B cell (primary cell): ENCODE data around the gene BARX1. TPM values are rescaled to one million over a fixed set of nuclear protein-coding genes. Genes with fewer than 3 reads are reported as not detected.
"Not testable (repeated sequence)": the region's sequence is repeated elsewhere in the genome, so short reads cannot be mapped to it uniquely, and the experiment has no call there.

Experiments
- ATAC-seq: fragments of 200-7000 bp; cut with Tn5 transposase; one replicate; pipeline ENCODE4 v1.10.0; 2021; ENCODE audit warnings: low read depth, mild to moderate bottlenecking, moderate number of reproducible peaks, moderate library complexity
- CTCF ChIA-PET: fragments of 350-600 bp; sonication (Branson Sonifier 250); formaldehyde crosslinking; loops from one replicate; lab custom pipeline; 2021; ENCODE audit warnings: antibody characterized with exemption, inconsistent platforms; lab: Charles Lee
- POLR2A ChIA-PET: fragments of 350-600 bp; sonication (Branson Sonifier 250); formaldehyde crosslinking; loops from one replicate; lab custom pipeline; 2021; ENCODE audit warnings: antibody characterized with exemption; lab: Charles Lee
- DNase-seq: peaks from one replicate; pipeline ENCODE4 v3.0.0; 2013
- H2AFZ ChIP-seq: 2 replicates; pipeline ENCODE4 v1.6.1; 2012; ENCODE audit warnings: mild to moderate bottlenecking, low read depth, low read length; ENCODE audit not compliant: insufficient read depth, poor library complexity, severe bottlenecking
- H3K27ac ChIP-seq, 2 donors: 1 replicate in 1 of 2; 2 replicates in 1 of 2; pipeline ENCODE4 v1.5.1; 2012 to 2013; ENCODE audit warnings: low read length in 2 of 2, mild to moderate bottlenecking in 2 of 2, moderate library complexity in 1 of 2
- H3K27me3 ChIP-seq, 4 experiments: fragments of 200-600 bp in 1 of 4; sonication (generic) in 1 of 4; replicated peaks in 1 of 4; 1 replicate in 2 of 4; 2 replicates in 2 of 4; pipeline versions ENCODE4 v1.6.1 to v1.7.0; 2013 to 2016; ENCODE audit warnings: low read length in 3 of 4, mild to moderate bottlenecking in 2 of 4, mixed read lengths in 1 of 4, moderate library complexity in 1 of 4; ENCODE audit not compliant: insufficient read depth in 4 of 4, control insufficient read depth in 3 of 4; ENCODE audit errors: control extremely low read depth in 1 of 4
- H3K36me3 ChIP-seq, 2 experiments: replicated peaks in 1 of 2; 1 replicate in 1 of 2; 2 replicates in 1 of 2; pipeline versions ENCODE4 v1.6.1 to v1.7.1; 2013; ENCODE audit warnings: low read length in 1 of 2; ENCODE audit not compliant: insufficient read depth in 2 of 2, control insufficient read depth in 1 of 2; ENCODE audit errors: control extremely low read depth in 1 of 2, extremely low read depth in 1 of 2
- H3K4me1 ChIP-seq, 2 donors: fragments of 200-600 bp in 1 of 2; sonication (generic) in 1 of 2; 1 replicate in 1 of 2; 2 replicates in 1 of 2; pipeline versions ENCODE4 v1.5.1 to v1.6.1; 2013 to 2017; ENCODE audit warnings: low read length in 2 of 2; ENCODE audit not compliant: control insufficient read depth in 2 of 2, insufficient read depth in 2 of 2
- H3K4me2 ChIP-seq: replicated peaks from 2 replicates; pipeline ENCODE3; 2012; ENCODE audit warnings: mild to moderate bottlenecking, low read depth, low read length; ENCODE audit not compliant: poor library complexity, severe bottlenecking
- H3K4me3 ChIP-seq, 5 experiments: fragments of 200-600 bp in 1 of 5; sonication (generic) in 1 of 5; 1 replicate in 3 of 5; 2 replicates in 2 of 5; pipeline versions ENCODE4 v1.5.1 to v1.7.0; 2011 to 2016; ENCODE audit warnings: low read length in 4 of 5, mild to moderate bottlenecking in 4 of 5, low read depth in 2 of 5, control low read depth in 1 of 5, moderate library complexity in 1 of 5; ENCODE audit not compliant: insufficient read depth in 1 of 5; ENCODE audit errors: control extremely low read depth in 1 of 5, extremely low read depth in 1 of 5
- H3K79me2 ChIP-seq: fragments of 200-600 bp; sonication (generic); one replicate; pipeline ENCODE4 v1.6.0; 2016; ENCODE audit warnings: low read length; ENCODE audit not compliant: control insufficient read depth, insufficient read depth
- H3K9ac ChIP-seq: fragments of 200-600 bp; sonication (generic); 2 replicates; pipeline ENCODE4 v1.6.1; 2017; ENCODE audit warnings: mild to moderate bottlenecking, low read length, moderate library complexity
- H3K9me3 ChIP-seq, 3 donors: one replicate each; pipeline versions ENCODE4 v1.6.1 to v1.7.1; 2013; ENCODE audit warnings: low read length in 2 of 3; ENCODE audit not compliant: control insufficient read depth in 2 of 3, insufficient read depth in 1 of 3; ENCODE audit errors: control extremely low read depth in 1 of 3
- H4K20me1 ChIP-seq: 2 replicates; pipeline ENCODE4 v1.6.0; 2012; ENCODE audit warnings: mild to moderate bottlenecking, low read length; ENCODE audit not compliant: insufficient read depth, control insufficient read depth, poor library complexity, severe bottlenecking
- H3K27ac Mint-ChIP-seq: one replicate; pipeline ENCODE4 v1.8.0; 2021; ENCODE audit warnings: mixed read lengths
- H3K27me3 Mint-ChIP-seq: one replicate; pipeline ENCODE4 v1.8.0; 2021; ENCODE audit warnings: mixed read lengths
- H3K4me1 Mint-ChIP-seq: one replicate; pipeline ENCODE4 v1.8.0; 2021; ENCODE audit warnings: mixed read lengths
- H3K4me3 Mint-ChIP-seq: one replicate; pipeline ENCODE4 v1.8.0; 2021; ENCODE audit warnings: mixed read lengths
- H3K9me3 Mint-ChIP-seq: one replicate; pipeline ENCODE4 v1.8.0; 2022; ENCODE audit warnings: mixed read lengths; ENCODE audit not compliant: insufficient read depth
- CTCF ChIP-seq: fragments of 200-600 bp; IDR thresholded peaks from one replicate; pipeline ENCODE4 v1.8.0; 2022; ENCODE audit warnings: antibody characterized with exemption, mild to moderate bottlenecking
- EZH2 ChIP-seq: IDR thresholded peaks from 2 replicates; pipeline ENCODE4 v1.6.1; 2012; ENCODE audit warnings: borderline replicate concordance, low read depth, mild to moderate bottlenecking, moderate library complexity, low read length; ENCODE audit not compliant: insufficient read depth, poor library complexity, severe bottlenecking
- WGBS: methylation state at CpG from one replicate; pipeline ENCODE4 v1.1.5; 2013; ENCODE audit warnings: missing lambda C conversion rate; ENCODE audit not compliant: insufficient coverage; 5-methylcytosine and 5-hydroxymethylcytosine counted together
- intact Hi-C: fragments of 100-400 bp; cut with micrococcal nuclease; formaldehyde crosslinking; loops from one replicate; pipeline ENCODE4 v1.10.0; 2022
- polyA plus RNA-seq: library from polyadenylated mRNA; depleted of rRNA; stranded (reverse); fragments of >200 nt; gene quantifications from 2 replicates; pipeline ENCODE4 v1.2.3, GENCODE V29; 2012
- total RNA-seq, 2 donors: library from RNA; stranded (reverse); fragments of 120-200 nt in 1 of 2; gene quantifications; 1 replicate in 1 of 2; 2 replicates in 1 of 2; pipeline versions ENCODE4 v1.2.3 to v1.2.4, GENCODE V29; 2013 to 2022

BARX1 gene
- total and polyA plus RNA-seq, 2 donors (not counting 1 experiment from before 2014, with no cell fraction given), result not detected

GRCh38 chr9:93941493-93941892 is 13.7 kb downstream of the BARX1 start:
- H3K4me3 Mint-ChIP-seq, result no peak overlapping the region
- H3K27ac ChIP-seq, result no peak overlapping the region
- H2AFZ ChIP-seq, result no peak overlapping the region
- H3K9ac ChIP-seq, result no peak overlapping the region
- no peaks in the 10 kb centered on the region for H3K79me2 ChIP-seq
- ATAC-seq (no peak), DNase-seq (no peak)
- peaks cover 0 to 53% (median 22%) of the 10 kb centered on the region in 4 experiments for H3K27me3 ChIP-seq
- intact Hi-C loops, result no loop called here
- WGBS, result 100% methylated on average over 1 of the region's 2 CpGs
- H3K4me1 ChIP-seq, result peaks cover 12% of the 10 kb centered on the region in 2 donors
- H3K27me3 Mint-ChIP-seq, result peaks cover 50% of the 10 kb centered on the region
- POLR2A ChIA-PET, result no interaction called here
- peaks cover 0 to 30% (median 0%) of the 10 kb centered on the region in 3 donors for H3K9me3 ChIP-seq
- TF ChIP-seq CTCF, result no peak
- TF ChIP-seq EZH2, result no peak
- CTCF ChIA-PET, result no interaction called here
- H3K9me3 Mint-ChIP-seq, result peaks cover 2% of the 10 kb centered on the region
- H3K4me1 Mint-ChIP-seq, result peaks cover 14% of the 10 kb centered on the region
- no peak overlapping the region for H3K4me3 ChIP-seq
- no peak overlapping the region for H3K27ac Mint-ChIP-seq
- no peaks in the 10 kb centered on the region for H3K36me3 ChIP-seq
- H3K4me2 ChIP-seq, result no peak overlapping the region
- no peaks in the 10 kb centered on the region for H4K20me1 ChIP-seq

- no peak overlapping the region for H3K27ac Mint-ChIP-seq
- H3K4me1 Mint-ChIP-seq, result peaks cover 9% of the 10 kb centered on the region
- peaks cover 49% of the 10 kb centered on the region for H3K27me3 Mint-ChIP-seq
- no peak overlapping the region for H3K4me3 Mint-ChIP-seq
- Histone ChIP-seq H3K4me1 (peaks cover 7% of the 10 kb centered on the region in 2 donors), H2AFZ (no peak overlapping the region), H3K36me3 (no peaks in the 10 kb centered on the region), H3K9me3 (peaks cover 0 to 28% (median 0%) of the 10 kb centered on the region in 3 donors), H3K27me3 (peaks cover 0 to 48% (median 16%) of the 10 kb centered on the region in 4 experiments), H3K9ac (no peak overlapping the region), H3K79me2 (no peaks in the 10 kb centered on the region), H3K4me3 (no peak overlapping the region), H3K27ac (no peak overlapping the region), H4K20me1 (no peaks in the 10 kb centered on the region), H3K4me2 (no peak overlapping the region)
- CTCF ChIA-PET, result interaction anchor here (1.0 kb wide), 1 partner anchor 11 kb away, joined by 3 read pairs; no protein-coding TSS in a partner anchor
- peaks cover 2% of the 10 kb centered on the region for H3K9me3 Mint-ChIP-seq
- intact Hi-C loops, result no loop called here
- ATAC-seq (no peak), DNase-seq (no peak)
- POLR2A ChIA-PET, result no interaction called here
- WGBS, result 87% methylated on average over 8 of the region's 8 CpGs
- TF ChIP-seq EZH2, result no peak
Measured at GRCh38 chr9:93940951-93941350, 14.2 kb downstream of the BARX1 start.

- WGBS, result 93% methylated on average over 7 of the region's 7 CpGs
- H3K4me3 ChIP-seq, H3K9me3 Mint-ChIP-seq, H3K79me2 ChIP-seq, H2AFZ ChIP-seq, H3K4me3 Mint-ChIP-seq, H3K4me2 ChIP-seq, H3K27ac ChIP-seq, DNase-seq, POLR2A ChIA-PET, H3K4me1 Mint-ChIP-seq, H3K27ac Mint-ChIP-seq, CTCF ChIA-PET, ATAC-seq, intact Hi-C loops, H4K20me1 ChIP-seq, H3K4me1 ChIP-seq, H3K9ac ChIP-seq, H3K36me3 ChIP-seq: not testable (repeated sequence)
- Histone ChIP-seq H3K9me3 (peaks cover 0 to 16% (median 0%) of the 10 kb centered on the region in 3 donors), H3K27me3 (peaks cover 0 to 35% (median 8%) of the 10 kb centered on the region in 4 experiments)
- H3K27me3 Mint-ChIP-seq, result peaks cover 44% of the 10 kb centered on the region
Measured at GRCh38 chr9:93939589-93939988, 15.6 kb downstream of the BARX1 start.
